H1 (cell line): ENCODE data around the gene ABHD10. TPM values are rescaled to one million over a fixed set of nuclear protein-coding genes. Genes with fewer than 3 reads are reported as not detected.

Experiments used
- RBBP5 ChIP-seq: IDR thresholded peaks from 2 replicates; pipeline ENCODE4 v1.7.1; 2012; ENCODE audit warnings: low read depth, mild to moderate bottlenecking, inconsistent platforms, low read length, moderate library complexity, borderline replicate concordance
- polyA plus RNA-seq, 7 experiments: library from polyadenylated mRNA; depleted of rRNA in 3 of 7; stranded (reverse) in 5 of 7; unstranded in 2 of 7; fragments of >200 nt in 5 of 7; fragments of 200-250 nt in 2 of 7; gene quantifications; 1 replicate in 5 of 7; 2 replicates in 1 of 7; 4 replicates in 1 of 7; pipeline versions ENCODE4 v1.2.1 to v1.2.3, GENCODE V29; 2011 to 2013; ENCODE audit warnings: missing spikeins in 2 of 7, mixed read lengths in 2 of 7
- total RNA-seq: library from RNA; stranded (reverse); fragmentation: NEBNext Ultra II Directional; extraction: Animal tissue kit (Norgen Biotek cat#: 25700); gene quantifications from 2 replicates; pipeline ENCODE4 v1.2.1, GENCODE V29; 2021

ABHD10 gene
- total and polyA plus RNA-seq, 2 of the 8 experiments (the other 6 are each of a cell fraction or from before 2014, with no cell fraction given): 10.9 to 24.6 TPM

DNA sequence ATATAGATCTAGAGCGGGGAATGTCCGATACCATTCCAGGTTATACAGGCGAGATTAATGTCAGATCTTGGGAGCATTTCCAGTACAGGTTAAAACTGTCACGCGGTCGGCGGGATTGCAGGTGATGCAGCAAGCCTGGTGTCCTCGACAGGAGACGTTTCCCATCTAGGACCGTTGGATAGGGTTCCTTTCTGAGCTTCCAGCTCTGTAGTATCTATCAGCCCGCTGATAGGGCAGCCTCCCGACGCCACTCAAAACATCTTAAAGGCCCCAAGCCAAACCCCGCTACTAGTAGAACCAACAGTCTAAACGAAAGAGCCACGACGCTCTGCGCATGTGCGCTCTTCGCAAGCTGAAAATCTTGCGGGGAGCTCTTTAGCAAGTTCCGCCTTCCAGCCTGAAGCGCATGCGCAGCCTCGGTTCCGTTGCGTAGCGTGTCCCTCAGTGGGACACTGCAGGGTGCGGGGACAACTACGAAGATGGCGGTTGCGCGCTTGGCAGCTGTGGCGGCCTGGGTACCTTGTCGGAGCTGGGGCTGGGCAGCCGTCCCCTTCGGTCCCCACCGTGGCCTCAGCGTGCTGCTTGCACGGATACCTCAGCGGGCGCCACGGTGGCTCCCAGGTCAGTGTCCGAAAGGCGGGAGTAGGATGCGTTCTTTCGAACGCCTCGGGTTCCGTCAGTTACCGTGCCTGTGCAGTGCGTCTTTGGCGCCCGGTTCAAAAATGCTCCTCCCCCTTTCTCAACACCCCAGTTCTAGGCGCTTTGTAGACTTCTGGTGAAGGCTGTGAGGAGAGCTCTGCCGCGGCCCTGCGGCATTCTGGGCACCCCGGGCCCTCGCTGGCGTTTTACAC is at the start of gene ABHD10 (continued):
- TF ChIP-seq RBBP5: peak; percentile 97
- TF ChIP-seq, all 59 proteins: peak for 19
